ENCODE data around the gene LRP11.

GRCh38 chr6:149881860-149882259 lies 17.7 kb upstream of the LRP11 start:
- TF ChIP-seq ZNF155 (tag by site-specific recombination; IDR thresholded peaks at IDR 0.05) (no peak), CTCF (tag by site-specific recombination; IDR thresholded peaks at IDR 0.05) (no peak), SP2 (tag by site-specific recombination; IDR thresholded peaks at IDR 0.05) (no peak), ZSCAN5A (tag by site-specific recombination; IDR thresholded peaks at IDR 0.05) (no peak), ZNF394 (tag by site-specific recombination; IDR thresholded peaks at IDR 0.05; ENCODE audit: borderline replicate concordance) (no peak), ZNF747 (tag by site-specific recombination; IDR thresholded peaks at IDR 0.05) (no peak), ZNF670 (tag by site-specific recombination; IDR thresholded peaks at IDR 0.05; ENCODE audit: low read depth) (no peak), TSHZ1 (tag by site-specific recombination; IDR thresholded peaks at IDR 0.05; ENCODE audit: borderline replicate concordance) (no peak), SP7 (tag by site-specific recombination; IDR thresholded peaks at IDR 0.05) (no peak), ZBTB8A (tag by site-specific recombination; IDR thresholded peaks at IDR 0.05) (no peak)
- TF ChIP-seq, protein P1, sequence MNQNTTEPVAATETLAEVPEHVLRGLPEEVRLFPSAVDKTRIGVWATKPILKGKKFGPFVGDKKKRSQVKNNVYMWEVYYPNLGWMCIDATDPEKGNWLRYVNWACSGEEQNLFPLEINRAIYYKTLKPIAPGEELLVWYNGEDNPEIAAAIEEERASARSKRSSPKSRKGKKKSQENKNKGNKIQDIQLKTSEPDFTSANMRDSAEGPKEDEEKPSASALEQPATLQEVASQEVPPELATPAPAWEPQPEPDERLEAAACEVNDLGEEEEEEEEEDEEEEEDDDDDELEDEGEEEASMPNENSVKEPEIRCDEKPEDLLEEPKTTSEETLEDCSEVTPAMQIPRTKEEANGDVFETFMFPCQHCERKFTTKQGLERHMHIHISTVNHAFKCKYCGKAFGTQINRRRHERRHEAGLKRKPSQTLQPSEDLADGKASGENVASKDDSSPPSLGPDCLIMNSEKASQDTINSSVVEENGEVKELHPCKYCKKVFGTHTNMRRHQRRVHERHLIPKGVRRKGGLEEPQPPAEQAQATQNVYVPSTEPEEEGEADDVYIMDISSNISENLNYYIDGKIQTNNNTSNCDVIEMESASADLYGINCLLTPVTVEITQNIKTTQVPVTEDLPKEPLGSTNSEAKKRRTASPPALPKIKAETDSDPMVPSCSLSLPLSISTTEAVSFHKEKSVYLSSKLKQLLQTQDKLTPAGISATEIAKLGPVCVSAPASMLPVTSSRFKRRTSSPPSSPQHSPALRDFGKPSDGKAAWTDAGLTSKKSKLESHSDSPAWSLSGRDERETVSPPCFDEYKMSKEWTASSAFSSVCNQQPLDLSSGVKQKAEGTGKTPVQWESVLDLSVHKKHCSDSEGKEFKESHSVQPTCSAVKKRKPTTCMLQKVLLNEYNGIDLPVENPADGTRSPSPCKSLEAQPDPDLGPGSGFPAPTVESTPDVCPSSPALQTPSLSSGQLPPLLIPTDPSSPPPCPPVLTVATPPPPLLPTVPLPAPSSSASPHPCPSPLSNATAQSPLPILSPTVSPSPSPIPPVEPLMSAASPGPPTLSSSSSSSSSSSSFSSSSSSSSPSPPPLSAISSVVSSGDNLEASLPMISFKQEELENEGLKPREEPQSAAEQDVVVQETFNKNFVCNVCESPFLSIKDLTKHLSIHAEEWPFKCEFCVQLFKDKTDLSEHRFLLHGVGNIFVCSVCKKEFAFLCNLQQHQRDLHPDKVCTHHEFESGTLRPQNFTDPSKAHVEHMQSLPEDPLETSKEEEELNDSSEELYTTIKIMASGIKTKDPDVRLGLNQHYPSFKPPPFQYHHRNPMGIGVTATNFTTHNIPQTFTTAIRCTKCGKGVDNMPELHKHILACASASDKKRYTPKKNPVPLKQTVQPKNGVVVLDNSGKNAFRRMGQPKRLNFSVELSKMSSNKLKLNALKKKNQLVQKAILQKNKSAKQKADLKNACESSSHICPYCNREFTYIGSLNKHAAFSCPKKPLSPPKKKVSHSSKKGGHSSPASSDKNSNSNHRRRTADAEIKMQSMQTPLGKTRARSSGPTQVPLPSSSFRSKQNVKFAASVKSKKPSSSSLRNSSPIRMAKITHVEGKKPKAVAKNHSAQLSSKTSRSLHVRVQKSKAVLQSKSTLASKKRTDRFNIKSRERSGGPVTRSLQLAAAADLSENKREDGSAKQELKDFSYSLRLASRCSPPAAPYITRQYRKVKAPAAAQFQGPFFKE (tag by site-specific recombination; IDR thresholded peaks at IDR 0.05; ENCODE audit: borderline replicate concordance) = no peak

Measured in HEK293 (cell line).